Ascending aorta (tissue), 2 donors: ENCODE data around the gene LDHB. TPM values are rescaled to one million over a fixed set of nuclear protein-coding genes. Genes with fewer than 3 reads are reported as not detected.

ENCODE experiments used
- DNase-seq, 2 donors: peaks; one replicate each; pipeline ENCODE4 v3.0.0-alpha.2; 2019; ENCODE audit warnings: low spot score in 2 of 2
- H3K27ac ChIP-seq, 2 donors: fragments of 200-600 bp; sonication (generic); one replicate each; pipeline ENCODE4 v1.5.1; 2016 to 2017; ENCODE audit warnings: mild to moderate bottlenecking in 1 of 2
- H3K27me3 ChIP-seq: fragments of 200-600 bp; sonication (generic); one replicate; pipeline ENCODE4 v1.5.1; 2017
- H3K36me3 ChIP-seq, 2 donors: fragments of 200-600 bp; sonication (generic); one replicate each; pipeline ENCODE4 v1.5.1; 2016
- H3K4me1 ChIP-seq, 2 donors: fragments of 200-600 bp; sonication (generic); one replicate each; pipeline ENCODE4 v1.5.1; 2016 to 2017; ENCODE audit warnings: mild to moderate bottlenecking in 1 of 2
- H3K4me3 ChIP-seq, 2 donors: fragments of 200-600 bp; sonication (generic); one replicate each; pipeline ENCODE4 v1.5.1; 2016 to 2017; ENCODE audit warnings: mild to moderate bottlenecking in 1 of 2
- H3K9me3 ChIP-seq, 2 donors: fragments of 200-600 bp; sonication (generic); one replicate each; pipeline ENCODE4 v1.5.1; 2016
- intact Hi-C: fragments of 100-400 bp; cut with DNase I; formaldehyde crosslinking; loops from one replicate; pipeline ENCODE4 v1.15.1; 2023
- total RNA-seq: library from RNA; depleted of rRNA; stranded (reverse); fragments of >200 nt; gene quantifications from one replicate; pipeline ENCODE4 v1.1.0, GENCODE V29; 2016
- TF ChIP-seq, protein P1 (sequence below), 3 experiments: fragments of 200-600 bp in 2 of 3; fragments of 450-650 bp in 1 of 3; sonication (generic) in 2 of 3; IDR thresholded peaks; one replicate each; pipeline ENCODE4 v1.5.1; 2016 to 2019; ENCODE audit warnings: antibody characterized with exemption in 3 of 3, mild to moderate bottlenecking in 1 of 3, moderate library complexity in 1 of 3

The LDHB gene
- total RNA-seq, 1 donor from 2014 or later, result 125 TPM

DNA sequence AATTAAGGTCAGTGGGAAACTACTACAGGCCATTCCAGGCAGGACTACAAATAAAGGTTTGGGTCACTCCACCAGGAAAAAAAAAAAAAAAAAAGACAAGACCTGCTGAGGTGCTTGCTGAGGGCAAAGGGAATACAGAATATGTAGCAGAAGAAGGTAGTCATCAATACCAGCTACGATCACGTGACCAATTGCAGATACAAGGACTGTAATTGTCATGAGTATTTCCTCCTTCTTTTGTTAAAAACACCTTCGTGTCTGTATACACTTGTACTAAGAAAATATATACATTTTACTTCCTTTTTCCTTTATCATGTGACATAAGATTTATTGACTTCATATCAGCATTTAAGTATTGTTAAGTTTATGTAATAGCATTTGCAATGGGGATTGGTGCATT, 72.2 kb downstream of the LDHB start:
- Histone ChIP-seq H3K36me3 (no peaks in the 10 kb centered on the region), H3K27ac (no peak overlapping the region), H3K9me3 (peaks cover 0 to 3% of the 10 kb centered on the region in 2 donors), H3K4me1 (no peaks in the 10 kb centered on the region), H3K27me3 (no peaks in the 10 kb centered on the region), H3K4me3 (no peak overlapping the region)
- TF ChIP-seq, protein P1, sequence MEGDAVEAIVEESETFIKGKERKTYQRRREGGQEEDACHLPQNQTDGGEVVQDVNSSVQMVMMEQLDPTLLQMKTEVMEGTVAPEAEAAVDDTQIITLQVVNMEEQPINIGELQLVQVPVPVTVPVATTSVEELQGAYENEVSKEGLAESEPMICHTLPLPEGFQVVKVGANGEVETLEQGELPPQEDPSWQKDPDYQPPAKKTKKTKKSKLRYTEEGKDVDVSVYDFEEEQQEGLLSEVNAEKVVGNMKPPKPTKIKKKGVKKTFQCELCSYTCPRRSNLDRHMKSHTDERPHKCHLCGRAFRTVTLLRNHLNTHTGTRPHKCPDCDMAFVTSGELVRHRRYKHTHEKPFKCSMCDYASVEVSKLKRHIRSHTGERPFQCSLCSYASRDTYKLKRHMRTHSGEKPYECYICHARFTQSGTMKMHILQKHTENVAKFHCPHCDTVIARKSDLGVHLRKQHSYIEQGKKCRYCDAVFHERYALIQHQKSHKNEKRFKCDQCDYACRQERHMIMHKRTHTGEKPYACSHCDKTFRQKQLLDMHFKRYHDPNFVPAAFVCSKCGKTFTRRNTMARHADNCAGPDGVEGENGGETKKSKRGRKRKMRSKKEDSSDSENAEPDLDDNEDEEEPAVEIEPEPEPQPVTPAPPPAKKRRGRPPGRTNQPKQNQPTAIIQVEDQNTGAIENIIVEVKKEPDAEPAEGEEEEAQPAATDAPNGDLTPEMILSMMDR (IDR thresholded peaks at IDR 0.05), result no peak
- intact Hi-C loops, result no loop called here
- DNase-seq, result no peak

Other genes starting within 250 kb of the LDHB start
- 8.7 TPM for gene PYROXD1, start 220.2 kb downstream of the LDHB start, total RNA-seq
- 8.7 TPM for gene RECQL, start 156.2 kb downstream of the LDHB start, total RNA-seq
- 9.2 TPM for gene GOLT1B, start 156.1 kb downstream of the LDHB start, total RNA-seq
- not detected for gene SPX, start 131.5 kb downstream of the LDHB start, total RNA-seq
- gene GYS2, start 53.0 kb downstream of the LDHB start, total RNA-seq, result not detected
- gene KCNJ8, start 116.9 kb upstream of the LDHB start, total RNA-seq, result 27.8 TPM